IPS DF 6.9 (cell line): Measurements from ENCODE around the gene TUBGCP5.
A peak's percentile ranks its signal among the peaks of the same experiment; 100 is the strongest.
"Not testable (repeated sequence)": the region's sequence is repeated elsewhere in the genome, so short reads cannot be mapped to it uniquely, and the experiment has no call there.

Experiments used
- DNase-seq: peaks from one replicate; pipeline ENCODE4 v3.0.0-alpha.2; 2013; ENCODE audit warnings: low read depth, low spot score
- H3K27ac ChIP-seq: one replicate; pipeline ENCODE4 v1.5.1; 2013; ENCODE audit warnings: low read length, control low read depth
- H3K27me3 ChIP-seq: 2 replicates; pipeline ENCODE4 v1.6.1; 2013; ENCODE audit warnings: mild to moderate bottlenecking, low read length; ENCODE audit not compliant: control insufficient read depth, insufficient read depth
- H3K36me3 ChIP-seq: 2 replicates; pipeline ENCODE4 v1.6.1; 2013; ENCODE audit warnings: low read length; ENCODE audit not compliant: control insufficient read depth, insufficient read depth
- H3K4me1 ChIP-seq: 2 replicates; pipeline ENCODE4 v1.6.1; 2013; ENCODE audit warnings: low read length; ENCODE audit not compliant: control insufficient read depth, insufficient read depth
- H3K4me3 ChIP-seq: 2 replicates; pipeline ENCODE4 v1.5.1; 2013; ENCODE audit warnings: mild to moderate bottlenecking, low read length
- H3K9me3 ChIP-seq: 2 replicates; pipeline ENCODE4 v1.6.1; 2013; ENCODE audit warnings: low read length, inconsistent platforms; ENCODE audit not compliant: control insufficient read depth, insufficient read depth
- WGBS: extraction: QIAGEN DNeasy Blood & Tissue Kit; methylation state at CpG from one replicate; pipeline ENCODE4 v1.1.7; 2013; ENCODE audit warnings: mixed read lengths, missing lambda C conversion rate; ENCODE audit not compliant: insufficient read length, insufficient coverage; 5-methylcytosine and 5-hydroxymethylcytosine counted together

TUBGCP5 gene

DNA sequence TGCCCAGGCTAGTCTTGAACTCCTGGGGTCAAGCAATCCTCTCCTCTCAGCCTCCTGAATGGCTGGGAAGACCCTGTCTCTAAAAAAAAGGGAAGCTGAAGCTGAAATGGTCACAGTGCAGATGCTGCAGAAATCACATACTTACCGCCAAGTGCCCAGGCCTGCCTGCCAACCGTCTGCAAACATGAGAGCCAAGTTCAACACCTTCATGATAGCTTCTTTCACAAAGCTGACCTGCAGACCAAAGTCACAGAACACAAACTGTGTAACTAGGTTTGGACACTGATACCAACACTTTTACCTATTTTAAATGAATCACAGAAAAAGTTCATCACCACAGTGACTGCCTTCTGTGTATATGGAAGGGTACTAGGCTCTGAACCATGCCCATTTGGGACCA, 36.4 kb downstream of the TUBGCP5 start:
- WGBS, result no CpG with 5 or more reads among the region's 2 CpGs
- DNase-seq, result no peak
- no peaks in the 10 kb centered on the region for H3K4me1 ChIP-seq
- H3K4me3 ChIP-seq, result no peak overlapping the region
- H3K9me3 ChIP-seq, result no peaks in the 10 kb centered on the region
- peaks cover 6% of the 10 kb centered on the region; the same call in 1 of the 2 replicates for H3K36me3 ChIP-seq
- no peak overlapping the region for H3K27ac ChIP-seq
- H3K27me3 ChIP-seq, result no peaks in the 10 kb centered on the region

DNA sequence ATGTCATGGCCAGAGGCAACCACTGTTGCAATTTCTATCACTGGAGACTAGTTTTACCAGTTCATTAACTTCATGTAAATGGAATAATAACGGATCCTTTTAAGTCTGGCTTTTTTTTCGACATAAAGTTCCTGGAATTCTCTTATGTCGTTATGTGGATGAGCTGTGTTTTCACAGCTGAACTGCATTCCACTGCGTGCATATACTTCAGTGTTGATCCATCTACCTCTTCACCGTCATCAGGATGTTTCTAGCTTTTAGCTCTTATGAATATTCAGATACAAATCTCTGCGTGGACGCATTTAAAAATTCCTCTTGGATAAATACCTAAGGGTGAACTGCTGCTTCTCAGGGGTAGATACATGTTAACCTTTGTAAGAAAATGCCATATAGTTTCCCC, 43.6 kb downstream of the TUBGCP5 start:
- DNase-seq, result no peak
- Histone ChIP-seq H3K9me3 (no peaks in the 10 kb centered on the region), H3K27me3 (no peaks in the 10 kb centered on the region)

DNA sequence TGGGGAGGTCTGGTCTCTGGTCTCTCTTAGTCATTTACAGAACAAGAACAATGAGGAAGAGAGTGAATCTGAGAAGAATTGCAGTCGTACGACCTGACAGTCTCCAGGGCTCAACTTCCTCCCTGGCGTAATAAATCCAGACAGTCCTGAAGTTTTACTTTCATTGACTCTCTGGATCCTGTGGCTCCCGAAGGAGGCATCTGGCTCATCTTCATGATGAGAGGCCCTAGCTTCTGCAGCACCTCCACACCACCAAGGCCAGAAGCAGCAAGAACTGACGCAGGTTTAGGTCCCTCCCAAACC, 47.4 kb downstream of the TUBGCP5 start:
- H3K27ac ChIP-seq, result no peak overlapping the region
- no peaks in the 10 kb centered on the region for H3K27me3 ChIP-seq
- H3K9me3 ChIP-seq, result no peaks in the 10 kb centered on the region
- WGBS, result no CpG with 5 or more reads among the region's 5 CpGs
- no peak for DNase-seq
- H3K4me1 ChIP-seq, result no peaks in the 10 kb centered on the region
- no peaks in the 10 kb centered on the region for H3K36me3 ChIP-seq
- H3K4me3 ChIP-seq, result no peak overlapping the region

More for the DNA sequence above, 43.6 kb downstream of the TUBGCP5 start:
- Histone ChIP-seq H3K4me1 (no peaks in the 10 kb centered on the region), H3K27ac (no peak overlapping the region), H3K4me3 (no peak overlapping the region), H3K36me3 (no peaks in the 10 kb centered on the region)
- no CpG with 5 or more reads among the region's 7 CpGs for WGBS

DNA sequence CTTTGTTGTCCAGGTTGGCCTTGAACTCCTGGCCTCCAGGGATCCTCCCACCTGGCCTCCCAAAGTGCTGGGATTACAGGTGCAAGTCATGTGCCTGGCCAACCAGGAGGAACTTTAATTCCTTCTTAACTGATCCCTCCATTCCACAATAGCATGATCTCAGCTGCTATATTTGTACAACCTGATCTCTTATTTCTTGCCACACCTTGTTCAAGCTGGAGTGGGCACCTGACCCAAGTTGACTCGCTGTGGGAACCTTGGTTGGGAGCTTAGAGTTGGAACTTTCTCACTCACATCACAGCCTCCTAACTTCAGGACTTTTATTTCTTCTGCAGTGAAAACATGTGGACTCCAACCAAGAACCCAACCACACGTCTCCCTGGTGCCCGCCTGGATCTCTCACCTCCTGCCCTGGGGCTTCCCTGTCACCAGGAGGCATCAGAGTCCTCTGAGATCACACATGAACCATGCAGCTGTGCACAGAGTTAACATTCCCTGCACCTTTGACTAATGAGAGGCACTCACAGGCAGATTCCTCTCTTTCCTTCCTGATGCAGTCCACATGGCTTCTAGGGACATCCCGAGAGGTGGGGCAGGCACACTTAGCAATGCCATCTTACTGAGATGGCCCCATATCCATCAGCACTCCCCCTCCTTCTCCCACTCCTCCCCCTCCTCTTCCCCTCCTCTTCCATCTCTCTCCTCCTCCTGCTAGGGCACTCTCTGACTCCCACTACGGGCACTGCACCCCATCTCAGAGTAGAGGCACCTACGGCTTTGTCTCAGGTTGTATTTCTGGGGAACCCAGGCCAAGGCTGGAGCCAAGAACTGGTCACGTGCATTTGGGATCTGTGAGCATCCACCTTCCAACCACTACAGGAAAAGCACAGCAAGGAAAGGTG, 49.5 kb downstream of the TUBGCP5 start:
- WGBS, result no CpG with 5 or more reads among the region's 7 CpGs
- H3K36me3 ChIP-seq, result no peaks in the 10 kb centered on the region
- H3K27me3 ChIP-seq, result no peaks in the 10 kb centered on the region
- DNase-seq, result no peak
- no peak overlapping the region for H3K4me3 ChIP-seq
- H3K27ac ChIP-seq, result no peak overlapping the region
- no peaks in the 10 kb centered on the region for H3K9me3 ChIP-seq
- no peaks in the 10 kb centered on the region for H3K4me1 ChIP-seq

DNA sequence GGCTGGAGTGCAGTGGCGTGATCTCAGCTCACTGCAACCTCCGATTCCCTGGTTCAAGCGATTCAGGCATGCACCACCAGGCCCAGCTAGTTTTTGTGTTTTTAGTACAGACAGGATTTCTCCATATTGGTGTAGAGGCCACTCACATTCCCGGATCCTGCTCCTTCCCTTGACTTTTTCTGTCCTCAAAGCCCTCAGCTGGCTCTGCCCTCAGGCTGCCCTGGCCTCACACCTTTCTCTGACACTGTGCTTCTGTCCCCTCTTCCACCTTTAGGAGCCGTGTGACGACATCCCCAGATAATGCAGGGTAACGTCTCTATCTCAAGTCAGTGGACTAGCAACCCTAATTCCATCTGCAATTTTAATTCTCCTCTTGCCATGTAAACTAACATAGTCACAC, 50.6 kb downstream of the TUBGCP5 start:
- H3K9me3 ChIP-seq, result no peaks in the 10 kb centered on the region
- no peaks in the 10 kb centered on the region for H3K4me1 ChIP-seq
- no CpG with 5 or more reads among the region's 7 CpGs for WGBS
- DNase-seq, result no peak
- no peak overlapping the region for H3K4me3 ChIP-seq
- no peaks in the 10 kb centered on the region for H3K27me3 ChIP-seq
- no peak overlapping the region for H3K27ac ChIP-seq
- H3K36me3 ChIP-seq, result no peaks in the 10 kb centered on the region

DNA sequence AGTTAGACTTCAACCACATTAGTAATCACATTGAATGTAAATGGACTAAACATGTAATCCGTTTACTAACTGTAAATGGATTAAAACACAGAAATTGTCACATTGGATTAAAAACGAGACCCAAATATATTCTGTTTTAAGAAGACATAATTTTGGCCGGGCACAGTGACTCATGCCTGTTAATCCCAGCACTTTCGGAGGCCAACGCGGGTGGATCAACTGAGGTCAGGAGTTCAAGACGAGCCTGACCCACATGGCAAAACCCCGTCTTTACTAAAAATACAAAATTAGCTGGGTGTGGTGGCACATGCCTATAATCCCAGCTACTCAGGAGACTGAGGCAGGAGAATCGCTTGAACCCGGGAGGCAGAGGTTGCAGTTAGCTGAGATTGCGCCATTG, 57.4 kb downstream of the TUBGCP5 start:
- not testable (repeated sequence) for H3K36me3 ChIP-seq, H3K27ac ChIP-seq, H3K9me3 ChIP-seq, H3K4me3 ChIP-seq, DNase-seq, H3K4me1 ChIP-seq
- WGBS, result no CpG with 5 or more reads among the region's 11 CpGs
- H3K27me3 ChIP-seq, result peaks cover 11% of the 10 kb centered on the region

DNA sequence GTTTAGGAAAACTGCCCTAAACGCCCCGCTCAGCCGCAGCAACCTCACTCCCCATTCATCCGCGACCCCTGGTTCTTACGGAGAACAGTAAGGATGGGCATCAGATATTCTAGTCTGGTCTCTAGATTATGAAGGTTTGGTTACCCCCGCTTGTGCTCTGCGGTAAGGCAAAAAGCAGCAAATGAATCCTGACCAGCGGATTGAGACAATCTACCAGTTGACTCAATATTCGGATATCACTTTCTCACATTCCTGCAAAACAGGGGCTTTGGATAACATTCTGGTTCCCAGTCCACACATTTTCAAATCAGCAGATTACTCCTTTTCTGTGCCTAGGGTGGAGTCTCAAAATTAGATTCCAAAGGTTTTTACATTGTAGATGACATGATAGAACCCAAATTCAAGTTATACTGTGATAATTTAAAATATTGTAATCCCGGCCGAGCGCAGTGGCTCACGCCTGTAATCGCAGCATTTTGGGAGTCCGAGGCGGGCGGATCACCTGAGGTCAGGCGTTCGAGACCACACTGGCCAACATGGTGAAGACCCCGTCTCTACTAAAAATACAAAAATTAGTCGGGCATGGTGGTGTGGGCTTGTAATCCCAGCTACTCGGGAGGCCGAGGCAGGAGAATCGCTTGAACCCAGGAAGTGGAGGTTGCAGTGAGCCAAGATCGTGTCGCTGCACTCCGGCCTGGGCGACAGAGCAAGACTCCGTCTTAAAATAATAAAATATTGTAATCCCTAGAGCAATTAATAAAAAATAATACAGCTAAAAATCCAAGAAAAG, 58.1 kb downstream of the TUBGCP5 start:
- no CpG with 5 or more reads among the region's 30 CpGs for WGBS
- no peak for DNase-seq
- peaks cover 11% of the 10 kb centered on the region for H3K27me3 ChIP-seq
- H3K4me3 ChIP-seq, result peak overlapping the region; percentile 100; the same call in 1 of the 2 replicates
- H3K4me1 ChIP-seq, result peaks cover 2% of the 10 kb centered on the region; the same call in 1 of the 2 replicates
- H3K9me3 ChIP-seq, result no peaks in the 10 kb centered on the region
- no peak overlapping the region for H3K27ac ChIP-seq
- H3K36me3 ChIP-seq, result no peaks in the 10 kb centered on the region

DNA sequence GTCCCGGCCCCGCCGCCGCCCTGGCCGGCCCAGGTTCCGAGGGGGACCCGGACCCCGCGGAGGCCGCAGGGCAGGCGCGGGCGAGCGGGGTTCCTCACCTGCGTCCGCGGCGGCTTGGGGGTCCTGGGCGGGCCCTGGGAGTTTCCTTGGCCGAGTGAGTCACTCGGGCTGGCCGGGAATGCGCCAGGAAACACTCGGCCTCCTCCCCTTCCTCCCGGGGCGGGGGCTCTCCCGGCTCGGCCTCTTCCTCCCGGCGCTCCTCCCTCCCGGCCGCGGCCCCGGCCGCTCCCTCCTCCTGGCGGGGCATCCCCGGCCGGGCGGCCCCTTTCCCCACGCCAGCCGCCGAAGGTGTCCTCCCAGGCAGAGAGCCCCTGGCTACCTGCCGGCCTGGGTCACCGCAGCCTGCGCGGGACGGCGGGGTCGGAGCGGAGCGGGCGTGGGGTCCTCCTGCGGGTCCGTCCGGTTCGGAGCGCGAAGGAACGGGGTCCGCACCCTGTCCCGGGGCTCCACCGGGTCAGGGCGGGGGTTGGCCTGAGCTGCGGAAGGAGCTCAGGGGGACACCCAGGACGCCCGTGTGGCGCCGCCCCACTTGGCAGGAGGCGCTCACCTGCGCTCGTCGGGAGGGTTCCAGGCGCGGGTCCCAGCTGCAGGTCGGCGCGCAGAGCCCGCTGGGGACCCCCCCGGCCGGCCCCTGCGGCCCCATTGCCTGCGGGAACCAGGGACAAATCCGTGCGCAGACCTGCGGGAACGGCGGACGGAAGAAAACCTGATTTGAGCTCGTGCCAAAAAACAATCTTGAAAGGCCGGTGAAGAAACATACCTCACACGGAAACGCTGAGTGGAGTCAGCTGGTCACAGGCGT, 58.9 kb downstream of the TUBGCP5 start, which contains the start of gene CYFIP1:
TSS of gene CYFIP1 (minus strand) at position 180 of the 862 bp plus-strand sequence. CDS start 33,083 bp downstream, outside the sequence.
- H3K27ac ChIP-seq, result no peak within 1 kb of the TSS
- DNase-seq, result no peak
- H3K4me1 ChIP-seq, result peaks cover 2% of the 10 kb centered on the region; the same call in 1 of the 2 replicates

DNA sequence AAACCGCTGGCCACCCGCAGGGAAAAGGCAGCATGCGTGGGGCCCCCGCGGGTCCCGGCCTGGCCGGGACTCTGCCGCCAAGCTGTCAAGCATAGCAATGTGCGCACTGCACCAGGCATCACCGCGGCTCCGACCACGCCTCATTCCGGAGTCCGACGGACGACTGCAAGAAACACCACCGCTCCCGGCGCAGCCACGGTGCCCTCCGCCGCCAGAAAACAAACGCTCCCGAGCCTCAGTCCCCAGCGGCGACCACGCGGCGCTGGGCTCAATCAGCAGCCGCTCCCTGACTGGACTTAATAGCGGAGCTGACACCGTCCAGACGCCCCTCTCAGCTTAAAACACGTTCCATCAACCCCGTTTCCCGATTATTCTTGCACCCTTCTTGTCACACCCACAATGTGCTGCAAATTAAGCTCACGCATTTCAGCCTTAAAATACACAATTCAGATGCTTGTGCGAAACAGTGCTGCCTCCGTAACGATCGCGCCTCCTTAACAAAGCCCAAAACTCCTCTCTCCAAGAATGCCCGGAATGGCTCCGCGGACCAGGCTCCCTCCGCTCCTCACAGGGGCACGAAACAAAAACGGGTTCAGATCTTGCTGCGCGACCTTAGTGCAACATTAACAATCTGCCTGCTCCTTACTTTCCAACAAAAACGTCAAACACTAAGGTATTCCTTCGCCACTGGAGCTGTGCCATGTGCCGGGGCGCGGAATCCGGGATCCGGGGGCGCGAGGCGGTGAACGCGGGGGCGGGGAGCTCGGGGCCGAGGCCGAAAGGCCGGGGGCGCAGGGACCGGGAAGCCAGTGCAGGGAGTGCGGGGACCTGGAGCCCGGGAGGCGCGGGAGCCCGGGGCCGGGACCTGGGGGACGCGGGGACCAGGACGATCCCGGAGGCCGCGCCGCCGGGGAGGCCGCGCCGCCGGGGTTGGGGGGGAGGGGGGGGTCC, 59.9 kb downstream of the TUBGCP5 start:
- H3K9me3 ChIP-seq, result no peaks in the 10 kb centered on the region
- H3K36me3 ChIP-seq, result no peaks in the 10 kb centered on the region
- H3K27ac ChIP-seq, result no peak overlapping the region
- no peak for DNase-seq
- peak overlapping the region; percentile 100 for H3K4me3 ChIP-seq
- peaks cover 11% of the 10 kb centered on the region for H3K27me3 ChIP-seq
- WGBS, result no CpG with 5 or more reads among the region's 88 CpGs
- H3K4me1 ChIP-seq, result peaks cover 2% of the 10 kb centered on the region; the same call in 1 of the 2 replicates

More for the DNA sequence above, 58.9 kb downstream of the TUBGCP5 start, which contains the start of gene CYFIP1:
- WGBS, result no CpG with 5 or more reads among the region's 93 CpGs
- Histone ChIP-seq H3K36me3 (no peaks in the 10 kb centered on the region), H3K27me3 (peaks cover 11% of the 10 kb centered on the region), H3K4me3 (peak within 1 kb of the TSS; percentile 100), H3K9me3 (no peaks in the 10 kb centered on the region)
